ENCODE results near the gene CELF4.

DNA sequence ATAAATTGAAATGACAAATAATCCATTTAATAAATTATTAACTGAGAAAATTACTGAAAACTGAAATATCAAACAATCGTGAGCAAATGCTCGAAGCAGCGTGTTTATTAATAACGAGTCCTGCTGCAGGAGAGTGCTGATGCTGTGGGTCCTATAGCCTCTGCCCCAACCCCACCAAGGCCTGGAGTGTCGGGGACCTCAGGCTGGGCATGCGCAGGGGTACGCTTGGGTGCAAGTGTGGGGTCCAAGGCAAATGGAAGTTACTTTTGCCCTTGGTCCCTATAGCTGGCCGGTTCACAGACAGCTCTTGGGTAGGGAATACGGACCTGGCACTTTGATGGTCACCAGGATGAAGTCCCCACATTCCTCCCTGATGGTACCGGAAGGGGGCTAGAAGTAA is 43.3 kb upstream of the CELF4 start:
- TF ChIP-seq, protein P1, sequence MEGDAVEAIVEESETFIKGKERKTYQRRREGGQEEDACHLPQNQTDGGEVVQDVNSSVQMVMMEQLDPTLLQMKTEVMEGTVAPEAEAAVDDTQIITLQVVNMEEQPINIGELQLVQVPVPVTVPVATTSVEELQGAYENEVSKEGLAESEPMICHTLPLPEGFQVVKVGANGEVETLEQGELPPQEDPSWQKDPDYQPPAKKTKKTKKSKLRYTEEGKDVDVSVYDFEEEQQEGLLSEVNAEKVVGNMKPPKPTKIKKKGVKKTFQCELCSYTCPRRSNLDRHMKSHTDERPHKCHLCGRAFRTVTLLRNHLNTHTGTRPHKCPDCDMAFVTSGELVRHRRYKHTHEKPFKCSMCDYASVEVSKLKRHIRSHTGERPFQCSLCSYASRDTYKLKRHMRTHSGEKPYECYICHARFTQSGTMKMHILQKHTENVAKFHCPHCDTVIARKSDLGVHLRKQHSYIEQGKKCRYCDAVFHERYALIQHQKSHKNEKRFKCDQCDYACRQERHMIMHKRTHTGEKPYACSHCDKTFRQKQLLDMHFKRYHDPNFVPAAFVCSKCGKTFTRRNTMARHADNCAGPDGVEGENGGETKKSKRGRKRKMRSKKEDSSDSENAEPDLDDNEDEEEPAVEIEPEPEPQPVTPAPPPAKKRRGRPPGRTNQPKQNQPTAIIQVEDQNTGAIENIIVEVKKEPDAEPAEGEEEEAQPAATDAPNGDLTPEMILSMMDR (IDR thresholded peaks at IDR 0.05) = no peak
- no peak for TF ChIP-seq POLR2A (IDR thresholded peaks at IDR 0.05)

All from lower leg skin (tissue), 3 donors.